Measurements from ENCODE around the gene ARHGAP33.
"Not testable (repeated sequence)": the region's sequence is repeated elsewhere in the genome, so short reads cannot be mapped to it uniquely, and the experiment has no call there.

The ARHGAP33 gene

GRCh38 chr19:35780717-35781116 is 5.4 kb downstream of the ARHGAP33 start:
- DNase-seq = no peak

GRCh38 chr19:35781650-35782049 is 6.3 kb downstream of the ARHGAP33 start:
- no peak for DNase-seq

- DNase-seq = no peak
Measured at GRCh38 chr19:35782589-35782988, 7.2 kb downstream of the ARHGAP33 start.

- no peak for DNase-seq
Measured at GRCh38 chr19:35783469-35784434, 8.4 kb downstream of the ARHGAP33 start.

GRCh38 chr19:35784503-35785338 is 9.4 kb downstream of the ARHGAP33 start:
- DNase-seq = no peak

GRCh38 chr19:35785339-35785627 is 9.9 kb downstream of the ARHGAP33 start:
- no peak for DNase-seq

GRCh38 chr19:35786299-35787160 is 11.2 kb downstream of the ARHGAP33 start:
- no peak for DNase-seq

- no peak for DNase-seq
Measured at GRCh38 chr19:35787227-35787799, 11.9 kb downstream of the ARHGAP33 start.

GRCh38 chr19:35788205-35788960 is 13.0 kb downstream of the ARHGAP33 start:
- DNase-seq = no peak

GRCh38 chr19:35789195-35789977 is 14.0 kb downstream of the ARHGAP33 start:
- DNase-seq = no peak

GRCh38 chr19:35789978-35790944 is 14.9 kb downstream of the ARHGAP33 start:
- no peak for DNase-seq

- no peak for DNase-seq
Measured at GRCh38 chr19:35790981-35791813, 15.8 kb downstream of the ARHGAP33 start.

GRCh38 chr19:35791814-35792279 is 16.5 kb downstream of the ARHGAP33 start:
- no peak for DNase-seq

GRCh38 chr19:35792312-35792711 is 16.9 kb downstream of the ARHGAP33 start:
- DNase-seq = no peak

GRCh38 chr19:35792888-35793287 is 17.5 kb downstream of the ARHGAP33 start:
- no peak for DNase-seq

GRCh38 chr19:35793381-35794165 is 18.2 kb downstream of the ARHGAP33 start:
- DNase-seq = no peak

GRCh38 chr19:35795564-35795963 is 20.2 kb downstream of the ARHGAP33 start:
- not testable (repeated sequence) for DNase-seq

Data from OCI-M1 (cell line).